Naive thymus-derived CD4-positive, alpha-beta T cell (primary cell): ENCODE results near the gene CDO1. TPM values are rescaled to one million over a fixed set of nuclear protein-coding genes. Genes with fewer than 3 reads are reported as not detected.

Experiments
- ATAC-seq: fragments of 150-1000 bp; cut with Tn5 transposase; 2 replicates; pipeline ENCODE4 v1.10.0; 2021; ENCODE audit warnings: mild to moderate bottlenecking, moderate library complexity
- CTCF ChIA-PET: fragments of 350-600 bp; sonication (Branson Sonifier 250); formaldehyde crosslinking; loops from one replicate; lab custom pipeline; 2021; ENCODE audit warnings: antibody characterized with exemption; lab: Charles Lee
- POLR2A ChIA-PET: fragments of 350-600 bp; sonication (Branson Sonifier 250); formaldehyde crosslinking; loops from one replicate; lab custom pipeline; 2021; ENCODE audit warnings: antibody characterized with exemption, inconsistent platforms; lab: Charles Lee
- DNase-seq, 9 donors: peaks; one replicate each; pipeline versions ENCODE4 v3.0.0 to v3.0.0-alpha.2; 2020 to 2022; ENCODE audit warnings: mixed read lengths in 1 of 9
- H3K27ac ChIP-seq: one replicate; pipeline ENCODE4 v1.7.0; 2013; ENCODE audit warnings: mild to moderate bottlenecking, low read depth, low read length, moderate library complexity
- H3K27me3 ChIP-seq, 2 donors: one replicate each; pipeline ENCODE4 v1.7.0; 2013; ENCODE audit warnings: low read length in 2 of 2, mild to moderate bottlenecking in 2 of 2, moderate library complexity in 2 of 2; ENCODE audit not compliant: control insufficient read depth in 2 of 2, insufficient read depth in 2 of 2
- H3K36me3 ChIP-seq, 3 experiments: 1 replicate in 2 of 3; 2 replicates in 1 of 3; pipeline ENCODE4 v1.7.0; 2013; ENCODE audit warnings: low read length in 3 of 3, mild to moderate bottlenecking in 3 of 3, moderate library complexity in 1 of 3; ENCODE audit not compliant: insufficient read depth in 3 of 3, control insufficient read depth in 2 of 3
- H3K4me1 ChIP-seq, 2 donors: one replicate each; pipeline ENCODE4 v1.7.0; 2013; ENCODE audit warnings: low read length in 2 of 2, mild to moderate bottlenecking in 2 of 2, moderate library complexity in 1 of 2; ENCODE audit not compliant: control insufficient read depth in 2 of 2, insufficient read depth in 2 of 2
- H3K4me3 ChIP-seq: 2 replicates; pipeline ENCODE4 v1.7.0; 2013; ENCODE audit warnings: mild to moderate bottlenecking, low read length
- H3K9me3 ChIP-seq, 3 experiments: 1 replicate in 2 of 3; 2 replicates in 1 of 3; pipeline ENCODE4 v1.7.0; 2013; ENCODE audit warnings: low read length in 3 of 3; ENCODE audit not compliant: control insufficient read depth in 2 of 3
- H3K27ac Mint-ChIP-seq, 9 donors: one replicate each; pipeline ENCODE4 v1.8.0; 2020 to 2022; ENCODE audit warnings: mixed read lengths in 9 of 9, mild to moderate bottlenecking in 8 of 9, moderate library complexity in 5 of 9, inconsistent platforms in 2 of 9
- H3K27me3 Mint-ChIP-seq, 5 donors: one replicate each; pipeline ENCODE4 v1.8.0; 2021 to 2022; ENCODE audit warnings: mixed read lengths in 5 of 5, mild to moderate bottlenecking in 1 of 5
- H3K36me3 Mint-ChIP-seq, 5 donors: one replicate each; pipeline ENCODE4 v1.8.0; 2020 to 2022; ENCODE audit warnings: mixed read lengths in 5 of 5, mild to moderate bottlenecking in 3 of 5, inconsistent platforms in 1 of 5
- H3K4me1 Mint-ChIP-seq, 7 donors: one replicate each; pipeline ENCODE4 v1.8.0; 2020 to 2022; ENCODE audit warnings: mixed read lengths in 7 of 7, mild to moderate bottlenecking in 3 of 7, inconsistent platforms in 1 of 7
- H3K4me3 Mint-ChIP-seq, 10 donors: one replicate each; pipeline ENCODE4 v1.8.0; 2020 to 2022; ENCODE audit warnings: mild to moderate bottlenecking in 10 of 10, mixed read lengths in 10 of 10, moderate library complexity in 6 of 10, inconsistent platforms in 2 of 10
- H3K9me3 Mint-ChIP-seq, 11 donors: one replicate each; pipeline ENCODE4 v1.8.0; 2020 to 2022; ENCODE audit warnings: mixed read lengths in 11 of 11, mild to moderate bottlenecking in 4 of 11, inconsistent platforms in 1 of 11, moderate library complexity in 1 of 11
- intact Hi-C, 2 donors: fragments of 100-400 bp; cut with micrococcal nuclease; formaldehyde crosslinking; loops; one replicate each; pipeline ENCODE4 v1.15.1; 2023
- polyA plus RNA-seq, 2 donors: library from polyadenylated mRNA; unstranded; fragments of 300-500 nt; fragmentation: Illumina TruSeq; gene quantifications; one replicate each; pipeline ENCODE4 v1.2.3, GENCODE V29; 2021
- total RNA-seq, 6 experiments: library from RNA in 5 of 6; stranded (reverse) in 5 of 6; gene quantifications; 1 replicate in 5 of 6; 2 replicates in 1 of 6; pipeline ENCODE4 v1.2.3 and lab custom pipeline; 2021 to 2026

The CDO1 gene
- total and polyA plus RNA-seq, 7 experiments from 2014 or later: 0.22 TPM; not detected in 6

- peaks cover 0 to 19% (median 13%) of the 10 kb centered on the region in 5 donors for H3K36me3 Mint-ChIP-seq
Measured at GRCh38 chr5:115854139-115854538, 37.7 kb upstream of the CDO1 start.

GRCh38 chr5:115850744-115851416 lies 34.4 kb upstream of the CDO1 start:
- DNase-seq: no peak
- CTCF ChIA-PET: no interaction called here
- H3K27me3 Mint-ChIP-seq: no peaks in the 10 kb centered on the region
- POLR2A ChIA-PET: no interaction called here
- no peak for ATAC-seq
- peaks cover 0 to 19% (median 6%) of the 10 kb centered on the region in 11 donors for H3K9me3 Mint-ChIP-seq
- H3K9me3 ChIP-seq: no peaks in the 10 kb centered on the region
- intact Hi-C loops: no loop called here
- H3K4me1 ChIP-seq: no peaks in the 10 kb centered on the region
- no peak overlapping the region for H3K27ac ChIP-seq
- peaks cover 0 to 19% (median 13%) of the 10 kb centered on the region in 5 donors for H3K36me3 Mint-ChIP-seq
- H3K27me3 ChIP-seq: no peaks in the 10 kb centered on the region
- H3K4me3 ChIP-seq: no peak overlapping the region
- peaks cover 4 to 47% (median 25%) of the 10 kb centered on the region in 7 donors for H3K4me1 Mint-ChIP-seq
- no peak overlapping the region for H3K4me3 Mint-ChIP-seq
- no peaks in the 10 kb centered on the region for H3K36me3 ChIP-seq
- no peak overlapping the region for H3K27ac Mint-ChIP-seq

More at GRCh38 chr5:115854139-115854538, 37.7 kb upstream of the CDO1 start:
- no peak overlapping the region for H3K4me3 ChIP-seq
- ATAC-seq: no peak
- Mint-ChIP-seq H3K27me3 (no peaks in the 10 kb centered on the region), H3K4me1 (peaks cover 7 to 62% (median 42%) of the 10 kb centered on the region in 7 donors), H3K27ac (no peak overlapping the region), H3K4me3 (no peak overlapping the region), H3K9me3 (peaks cover 0 to 19% (median 6%) of the 10 kb centered on the region in 11 donors)
- no peaks in the 10 kb centered on the region for H3K4me1 ChIP-seq
- intact Hi-C loops: no loop called here
- DNase-seq: no peak
- H3K36me3 ChIP-seq: no peaks in the 10 kb centered on the region
- POLR2A ChIA-PET: no interaction called here
- H3K9me3 ChIP-seq: no peaks in the 10 kb centered on the region
- CTCF ChIA-PET: no interaction called here
- no peak overlapping the region for H3K27ac ChIP-seq
- H3K27me3 ChIP-seq: no peaks in the 10 kb centered on the region

DNA sequence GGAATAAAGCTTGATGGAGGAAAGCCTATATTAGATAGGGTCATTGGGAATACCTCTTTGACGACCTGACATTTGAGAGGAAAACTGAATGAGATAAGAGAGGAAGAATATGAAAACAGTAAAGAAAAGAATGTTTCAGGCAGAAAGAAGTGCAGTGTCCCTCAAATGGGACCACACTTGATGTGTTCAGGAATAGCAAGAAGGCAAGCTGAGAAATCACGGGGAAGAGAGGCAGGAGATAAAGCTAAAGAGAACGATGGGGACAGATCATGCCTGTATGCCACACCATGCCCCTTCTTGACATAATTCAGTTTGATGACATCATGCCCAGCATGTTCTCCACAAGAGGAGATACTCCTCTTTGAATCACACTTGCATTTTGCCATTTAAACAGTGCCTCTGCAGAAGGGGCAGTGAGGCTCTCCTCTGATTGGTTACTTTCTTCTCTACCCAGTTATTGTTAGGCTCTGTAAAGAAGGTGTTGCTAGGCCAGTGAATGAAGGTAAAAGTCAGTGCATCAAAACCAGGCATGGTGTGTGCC lies 32.9 kb upstream of the CDO1 start:
- DNase-seq (no peak), ATAC-seq (no peak)
- Mint-ChIP-seq H3K27me3 (no peaks in the 10 kb centered on the region), H3K4me1 (peaks cover 8 to 53% (median 30%) of the 10 kb centered on the region in 7 donors), H3K9me3 (peaks cover 0 to 14% (median 6%) of the 10 kb centered on the region in 11 donors), H3K27ac (no peak overlapping the region), H3K36me3 (peaks cover 0 to 14% (median 13%) of the 10 kb centered on the region in 5 donors), H3K4me3 (no peak overlapping the region)
- no peaks in the 10 kb centered on the region for H3K27me3 ChIP-seq
- ChIA-PET POLR2A (no interaction called here), CTCF (no interaction called here)
- no peak overlapping the region for H3K27ac ChIP-seq
- H3K9me3 ChIP-seq: no peaks in the 10 kb centered on the region
- no peak overlapping the region for H3K4me3 ChIP-seq
- no peaks in the 10 kb centered on the region for H3K36me3 ChIP-seq
- peaks cover 0 to under 1% of the 10 kb centered on the region in 2 donors for H3K4me1 ChIP-seq
- intact Hi-C loops: no loop called here

GRCh38 chr5:115847290-115847689 lies 30.8 kb upstream of the CDO1 start:
- Histone ChIP-seq H3K27ac (no peak overlapping the region), H3K36me3 (no peaks in the 10 kb centered on the region), H3K4me1 (peaks cover 11 to 12% of the 10 kb centered on the region in 2 donors), H3K4me3 (no peak overlapping the region), H3K9me3 (no peaks in the 10 kb centered on the region), H3K27me3 (no peaks in the 10 kb centered on the region)
- Mint-ChIP-seq H3K9me3 (no peaks in the 10 kb centered on the region), H3K27ac (no peak overlapping the region), H3K4me1 (peaks cover 25 to 63% (median 46%) of the 10 kb centered on the region in 7 donors), H3K36me3 (peaks cover 0 to 2% (median 0%) of the 10 kb centered on the region in 5 donors), H3K27me3 (peaks cover 0 to 7% (median 0%) of the 10 kb centered on the region in 5 donors), H3K4me3 (no peak overlapping the region)
- CTCF ChIA-PET: no interaction called here
- intact Hi-C loops: no loop called here
- DNase-seq (no peak), ATAC-seq (no peak)
- POLR2A ChIA-PET: no interaction called here

DNA sequence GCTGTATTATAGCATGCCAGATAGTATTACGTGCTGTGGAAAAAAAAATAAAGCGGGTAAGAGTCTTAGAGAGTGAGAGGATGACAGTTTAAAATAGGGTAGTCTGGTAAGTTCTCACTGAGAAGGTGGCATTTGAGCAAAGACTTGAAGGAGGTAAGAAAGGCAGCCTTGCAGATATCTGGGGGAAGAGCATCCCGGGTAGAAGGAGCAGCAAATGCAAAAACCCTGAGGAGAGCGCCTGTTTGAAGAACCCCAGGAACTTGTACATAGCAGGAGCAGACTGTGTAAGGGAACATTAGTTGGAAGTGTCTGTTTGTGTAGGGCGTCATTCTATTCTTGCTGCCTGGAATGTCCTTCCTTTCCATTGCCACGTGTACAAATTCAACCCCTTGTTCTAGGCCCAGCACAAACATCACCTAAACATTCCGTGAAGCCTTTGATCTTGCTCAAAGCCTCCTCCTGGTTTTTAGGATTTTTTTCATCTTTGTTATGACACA lies 27.9 kb upstream of the CDO1 start:
- H3K4me1 ChIP-seq: peaks cover 23 to 24% of the 10 kb centered on the region in 2 donors
- Mint-ChIP-seq H3K27ac (no peak overlapping the region), H3K4me1 (peaks cover 26 to 67% (median 49%) of the 10 kb centered on the region in 7 donors), H3K9me3 (no peaks in the 10 kb centered on the region), H3K27me3 (peaks cover 0 to 7% (median 0%) of the 10 kb centered on the region in 5 donors), H3K4me3 (peak overlapping the region in 3 of 10 donors; percentile 48 to 99 (median 97)), H3K36me3 (peaks cover 0 to 8% (median 0%) of the 10 kb centered on the region in 5 donors)
- ATAC-seq (no peak), DNase-seq (no peak)
- peaks cover 0 to 4% (median 0%) of the 10 kb centered on the region in 3 experiments for H3K36me3 ChIP-seq
- ChIA-PET CTCF (interaction anchor here (1.0 kb wide), 1 partner anchor 536 kb away, joined by 3 read pairs; no protein-coding TSS in a partner anchor), POLR2A (interaction anchor here (0.6 kb wide), 1 partner anchor 388 kb away, joined by 3 read pairs; no protein-coding TSS in a partner anchor)
- intact Hi-C loops: loop anchor here in 1 of 2 donors (5.0 kb wide), 2 partner anchors 223 to 672 kb away; no protein-coding TSS in a partner anchor
- no peak overlapping the region for H3K27ac ChIP-seq
- no peaks in the 10 kb centered on the region for H3K27me3 ChIP-seq
- H3K4me3 ChIP-seq: no peak overlapping the region
- H3K9me3 ChIP-seq: no peaks in the 10 kb centered on the region

DNA sequence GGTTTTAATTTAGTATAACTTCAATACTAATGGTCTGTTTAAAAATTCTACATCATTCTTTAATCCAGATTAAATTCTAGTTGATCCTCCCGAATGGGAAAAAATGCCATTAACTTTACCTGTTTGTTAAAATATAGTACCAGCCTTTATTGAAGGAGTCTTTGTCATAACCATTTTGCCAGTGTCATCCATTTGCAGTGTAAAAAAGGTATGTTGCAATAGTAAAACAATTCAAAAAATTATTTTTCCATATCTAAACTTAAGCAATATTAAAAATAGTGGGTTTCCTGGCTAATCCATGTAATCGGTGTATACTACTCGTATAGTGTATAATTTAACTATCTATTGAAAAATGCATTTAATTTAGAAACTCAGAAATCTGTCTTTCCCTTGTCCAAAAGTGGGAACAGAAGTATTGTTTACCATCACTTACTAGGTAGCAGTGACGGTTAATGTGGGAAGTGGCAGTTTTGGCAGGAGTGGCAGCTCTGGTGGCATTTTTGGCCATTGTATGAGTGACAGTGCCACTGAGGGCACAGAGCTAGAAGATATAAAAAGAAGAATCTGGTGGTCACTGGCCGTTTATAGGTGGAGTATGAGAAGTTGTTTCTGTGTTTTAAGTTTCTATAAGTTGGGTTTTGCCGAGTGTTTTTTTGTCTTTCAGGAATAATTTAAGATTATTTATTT lies 27.1 kb upstream of the CDO1 start:
- Mint-ChIP-seq H3K27me3 (peaks cover 0 to 7% (median 0%) of the 10 kb centered on the region in 5 donors), H3K36me3 (peaks cover 0 to 8% (median 0%) of the 10 kb centered on the region in 5 donors), H3K27ac (peak overlapping the region in 1 of 9 donors; percentile 94), H3K4me3 (peak overlapping the region in 9 of 10 donors; percentile 96 to 100 (median 99)), H3K9me3 (no peaks in the 10 kb centered on the region), H3K4me1 (peaks cover 29 to 67% (median 50%) of the 10 kb centered on the region in 7 donors)
- H3K9me3 ChIP-seq: no peaks in the 10 kb centered on the region
- ChIA-PET POLR2A (interaction anchor here (0.6 to 1.4 kb wide), 7 partner anchors 8 to 745 kb away, joined by 3 to 5 read pairs (median 4); partner anchors contain the start of genes PGGT1B, TICAM2 and TMED7), CTCF (interaction anchor here (1.2 to 1.5 kb wide), 2 partner anchors 13 to 209 kb away, joined by 3 to 4 read pairs; no protein-coding TSS in a partner anchor)
- H3K27ac ChIP-seq: no peak overlapping the region
- peaks cover 28 to 29% of the 10 kb centered on the region in 2 donors for H3K4me1 ChIP-seq
- peaks cover 0 to 4% (median 0%) of the 10 kb centered on the region in 3 experiments for H3K36me3 ChIP-seq
- H3K4me3 ChIP-seq: no peak overlapping the region
- no peak for DNase-seq
- intact Hi-C loops: loop anchor here in 1 of 2 donors (5.0 kb wide), 2 partner anchors 224 to 671 kb away; no protein-coding TSS in a partner anchor
- no peaks in the 10 kb centered on the region for H3K27me3 ChIP-seq
- no peak for ATAC-seq
